Fibroblast of lung (primary cell): ENCODE data around the gene GNG7.

Experiments used
- EZH2 ChIP-seq: IDR thresholded peaks from 2 replicates; pipeline ENCODE4 v1.5.1; 2012; ENCODE audit warnings: low read length, control low read depth, mild to moderate bottlenecking; ENCODE audit errors: missing control alignments
- TF ChIP-seq, protein P1 (sequence below), 2 donors: IDR thresholded peaks in 1 of 2; conservative IDR thresholded peaks in 1 of 2; 1 replicate in 1 of 2; 2 replicates in 1 of 2; pipeline ENCODE4 v1.5.1; 2011 to 2012; ENCODE audit warnings: low read length in 2 of 2, control low read depth in 1 of 2, inconsistent platforms in 1 of 2, low read depth in 1 of 2, mild to moderate bottlenecking in 1 of 2

DNA sequence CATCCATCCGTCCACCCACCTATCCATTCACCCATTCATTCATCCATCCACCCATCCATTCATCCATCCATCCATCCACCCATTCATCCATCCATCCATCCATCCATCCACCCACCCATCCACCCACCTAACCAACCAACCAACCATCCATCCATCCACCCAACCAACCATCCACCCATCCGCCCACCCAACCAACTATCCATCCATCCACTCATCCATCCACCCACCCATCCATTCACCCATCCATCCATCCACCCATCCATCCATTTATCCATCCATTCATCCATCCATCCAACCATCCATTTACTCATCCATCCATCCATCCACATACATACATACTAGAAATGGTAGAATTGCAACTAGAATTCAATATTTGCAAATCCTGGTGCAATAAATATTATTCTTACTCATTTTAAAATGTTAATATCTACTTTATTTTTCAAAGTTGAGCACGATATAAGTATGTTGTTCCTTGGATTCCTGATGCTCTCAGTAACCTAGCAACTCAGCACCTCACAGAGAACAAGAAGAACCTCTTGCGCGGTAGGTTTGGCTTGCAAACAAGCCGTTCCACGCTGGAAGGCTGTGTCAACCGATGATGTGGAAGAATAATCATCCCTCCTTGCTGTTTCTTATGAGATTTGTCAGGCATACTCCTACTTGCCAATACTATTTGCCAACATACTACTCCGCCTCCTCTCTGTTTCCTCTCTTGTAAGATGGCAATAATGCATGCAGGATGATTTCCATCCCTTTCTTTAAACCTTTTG lies 111.7 kb downstream of the GNG7 start:
- TF ChIP-seq, protein P1, sequence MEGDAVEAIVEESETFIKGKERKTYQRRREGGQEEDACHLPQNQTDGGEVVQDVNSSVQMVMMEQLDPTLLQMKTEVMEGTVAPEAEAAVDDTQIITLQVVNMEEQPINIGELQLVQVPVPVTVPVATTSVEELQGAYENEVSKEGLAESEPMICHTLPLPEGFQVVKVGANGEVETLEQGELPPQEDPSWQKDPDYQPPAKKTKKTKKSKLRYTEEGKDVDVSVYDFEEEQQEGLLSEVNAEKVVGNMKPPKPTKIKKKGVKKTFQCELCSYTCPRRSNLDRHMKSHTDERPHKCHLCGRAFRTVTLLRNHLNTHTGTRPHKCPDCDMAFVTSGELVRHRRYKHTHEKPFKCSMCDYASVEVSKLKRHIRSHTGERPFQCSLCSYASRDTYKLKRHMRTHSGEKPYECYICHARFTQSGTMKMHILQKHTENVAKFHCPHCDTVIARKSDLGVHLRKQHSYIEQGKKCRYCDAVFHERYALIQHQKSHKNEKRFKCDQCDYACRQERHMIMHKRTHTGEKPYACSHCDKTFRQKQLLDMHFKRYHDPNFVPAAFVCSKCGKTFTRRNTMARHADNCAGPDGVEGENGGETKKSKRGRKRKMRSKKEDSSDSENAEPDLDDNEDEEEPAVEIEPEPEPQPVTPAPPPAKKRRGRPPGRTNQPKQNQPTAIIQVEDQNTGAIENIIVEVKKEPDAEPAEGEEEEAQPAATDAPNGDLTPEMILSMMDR (conservative IDR thresholded peaks at IDR 0.05 in 1 of 2, IDR thresholded peaks at IDR 0.05 in 1 of 2; ENCODE audit: low read depth in 1 of 2, low read length in 2 of 2) = no peak
- TF ChIP-seq EZH2 = no peak
